ENCODE measurements around the gene BAIAP2. TPM values are rescaled to one million over a fixed set of nuclear protein-coding genes. Genes with fewer than 3 reads are reported as not detected.

The BAIAP2 gene
- total and polyA plus RNA-seq, 5 experiments from 2014 or later = 2.2 to 11.7 (median 6.9) TPM

DNA sequence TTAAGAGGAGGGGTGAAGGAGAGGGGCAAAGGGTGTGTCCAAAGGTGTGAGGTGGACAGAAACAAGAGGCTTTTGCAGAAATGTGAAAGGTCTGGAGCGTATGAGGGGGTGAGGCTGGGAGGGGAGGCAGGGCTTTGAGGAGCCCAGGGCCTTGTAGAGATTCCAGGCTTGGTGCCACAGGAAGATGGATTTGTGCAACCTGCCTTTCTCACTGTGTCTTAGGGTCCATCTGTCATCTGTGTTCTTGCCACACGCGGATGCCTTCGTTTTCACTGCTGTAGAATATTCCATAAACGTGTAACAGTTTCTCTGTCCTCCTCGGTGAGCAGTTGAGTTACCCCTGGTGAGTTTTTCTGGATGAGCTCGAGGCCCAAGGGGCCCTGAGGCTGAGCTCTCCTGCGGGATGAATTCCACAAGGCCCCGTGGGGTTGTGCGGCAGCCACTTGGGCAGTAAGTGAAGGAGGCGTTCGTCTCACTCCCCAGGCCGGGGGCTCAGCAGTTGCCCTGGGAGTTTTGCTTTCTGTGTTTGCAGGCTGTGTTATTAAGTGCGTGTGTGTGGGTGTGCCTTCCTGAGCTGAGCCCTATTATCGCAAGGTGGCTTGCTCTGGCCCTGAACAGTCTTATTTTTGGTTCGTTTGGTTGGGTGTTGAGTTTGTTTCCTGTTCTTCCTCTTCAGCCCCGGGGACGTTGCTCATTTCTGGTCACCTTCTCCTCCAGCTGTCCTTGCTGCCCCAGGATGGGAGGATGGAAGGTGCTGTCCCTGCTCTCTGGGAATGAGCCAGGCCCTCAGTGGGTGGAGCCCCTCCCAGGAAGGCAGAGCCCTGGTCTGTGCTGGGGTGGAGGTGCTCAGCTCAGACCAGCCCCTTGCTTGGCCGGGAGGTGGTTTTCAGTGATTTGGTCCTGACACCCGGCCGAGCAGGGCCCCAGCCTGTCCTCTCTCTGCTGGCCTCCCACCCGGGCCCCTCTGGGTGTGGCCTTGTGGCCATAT is 28.4 kb downstream of the BAIAP2 start:
- POLR2A ChIA-PET = no interaction called here
- Mint-ChIP-seq H3K4me3 (no peak overlapping the region), H3K27ac (peak overlapping the region in 3 of 10 donors; percentile 21 to 71 (median 61)), H3K9me3 (no peaks in the 10 kb centered on the region), H3K27me3 (no peaks in the 10 kb centered on the region), H3K36me3 (peaks cover 0 to 2% (median 0%) of the 10 kb centered on the region in 3 donors), H3K4me1 (peaks cover 0 to 13% (median under 1%) of the 10 kb centered on the region in 4 donors)
- DNase-seq (no peak), ATAC-seq (no peak)

- Mint-ChIP-seq H3K36me3 (no peaks in the 10 kb centered on the region), H3K4me1 (peaks cover 0 to 14% (median 1%) of the 10 kb centered on the region in 4 donors), H3K27me3 (no peaks in the 10 kb centered on the region), H3K27ac (no peak overlapping the region), H3K9me3 (no peaks in the 10 kb centered on the region), H3K4me3 (no peak overlapping the region)
- ATAC-seq = no peak
- POLR2A ChIA-PET = no interaction called here
- DNase-seq = no peak
These were observed 29.9 kb downstream of the BAIAP2 start for GRCh38 chr17:81064678-81065475.

DNA sequence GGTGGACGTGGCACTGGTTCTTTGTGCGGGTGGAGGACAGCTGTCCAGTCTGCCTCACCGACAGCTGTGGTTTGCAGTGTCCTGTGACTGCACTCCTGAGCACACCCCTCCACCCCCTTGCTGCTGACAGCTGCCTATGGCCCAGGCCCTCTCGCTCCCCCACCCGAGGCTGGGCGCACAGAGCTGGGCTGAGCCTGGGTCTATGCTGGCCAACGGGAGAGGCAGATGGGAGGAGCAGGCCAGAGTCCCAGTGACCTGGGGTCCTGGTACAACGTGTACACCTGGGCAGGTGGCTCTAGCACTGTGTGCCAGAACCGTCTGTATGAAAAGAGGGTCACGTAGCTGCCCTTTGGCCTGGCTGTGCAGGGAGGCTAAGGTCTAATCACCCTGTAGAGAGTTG is 30.5 kb downstream of the BAIAP2 start:
- H3K27ac Mint-ChIP-seq = no peak overlapping the region
- H3K4me3 Mint-ChIP-seq = no peak overlapping the region
- H3K36me3 Mint-ChIP-seq = no peaks in the 10 kb centered on the region
- POLR2A ChIA-PET = no interaction called here
- no peaks in the 10 kb centered on the region for H3K9me3 Mint-ChIP-seq
- no peak for DNase-seq
- no peaks in the 10 kb centered on the region for H3K27me3 Mint-ChIP-seq
- ATAC-seq = no peak
- H3K4me1 Mint-ChIP-seq = peaks cover 0 to 20% (median 1%) of the 10 kb centered on the region in 4 donors

DNA sequence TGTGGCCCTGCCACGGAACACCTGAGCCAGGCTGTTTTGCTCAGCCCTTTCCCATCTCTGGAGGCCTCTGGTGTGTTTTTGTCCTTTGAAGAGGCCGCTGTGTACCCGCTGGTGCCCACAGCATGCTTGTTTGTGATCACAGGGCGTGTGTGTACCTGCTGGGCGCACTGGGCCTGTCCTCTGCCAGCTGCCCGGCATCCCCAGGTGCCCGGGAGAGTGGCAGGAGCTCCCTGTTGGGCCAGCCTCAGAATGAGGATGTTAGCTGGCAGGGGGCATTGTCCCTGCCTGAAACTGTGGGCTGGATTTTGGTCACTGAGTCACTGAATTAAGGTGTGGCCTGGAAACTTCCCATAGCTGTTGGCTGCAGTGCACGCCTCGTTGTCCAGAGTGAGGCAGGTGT is 31.1 kb downstream of the BAIAP2 start:
- no peak for DNase-seq
- H3K36me3 Mint-ChIP-seq = no peaks in the 10 kb centered on the region
- H3K4me1 Mint-ChIP-seq = peaks cover 0 to 20% (median 1%) of the 10 kb centered on the region in 4 donors
- POLR2A ChIA-PET = no interaction called here
- ATAC-seq = no peak
- H3K27ac Mint-ChIP-seq = no peak overlapping the region
- H3K4me3 Mint-ChIP-seq = no peak overlapping the region
- H3K27me3 Mint-ChIP-seq = no peaks in the 10 kb centered on the region
- no peaks in the 10 kb centered on the region for H3K9me3 Mint-ChIP-seq

DNA sequence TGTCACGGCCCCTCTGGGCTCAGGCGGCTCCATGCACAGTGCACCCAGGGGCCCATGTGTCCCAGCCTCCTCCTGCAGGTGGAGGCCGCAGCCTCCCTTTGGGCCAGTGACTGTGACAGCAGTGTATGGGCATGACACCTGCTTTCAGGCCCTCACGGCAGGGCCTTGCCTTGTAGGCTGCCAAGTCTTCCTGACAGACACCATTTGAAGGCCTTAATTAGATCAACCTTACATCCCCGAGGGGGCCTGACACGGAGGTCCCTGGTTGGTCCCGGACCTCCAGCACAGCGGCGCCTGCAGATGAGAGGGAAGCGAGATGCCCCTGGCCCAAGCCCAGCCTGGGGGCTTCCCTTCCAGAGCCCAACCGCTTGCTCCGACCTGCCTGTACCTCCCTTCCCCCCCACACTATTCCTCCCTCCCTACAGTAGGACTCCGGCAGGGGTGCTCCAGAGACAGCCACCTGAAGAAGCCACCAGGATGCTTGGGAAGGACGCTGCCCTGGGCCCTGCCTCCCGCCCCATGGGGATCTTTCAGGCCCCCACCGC is 31.9 kb downstream of the BAIAP2 start:
- DNase-seq (no peak), ATAC-seq (no peak)
- no peaks in the 10 kb centered on the region for H3K27me3 Mint-ChIP-seq
- no peak overlapping the region for H3K27ac Mint-ChIP-seq
- no peaks in the 10 kb centered on the region for H3K36me3 Mint-ChIP-seq
- no peak overlapping the region for H3K4me3 Mint-ChIP-seq
- no peaks in the 10 kb centered on the region for H3K9me3 Mint-ChIP-seq
- POLR2A ChIA-PET = no interaction called here
- H3K4me1 Mint-ChIP-seq = peaks cover 0 to 20% (median 1%) of the 10 kb centered on the region in 4 donors

GRCh38 chr17:81067391-81067811 is 32.5 kb downstream of the BAIAP2 start:
- Mint-ChIP-seq H3K27ac (no peak overlapping the region), H3K4me3 (no peak overlapping the region), H3K36me3 (no peaks in the 10 kb centered on the region), H3K27me3 (no peaks in the 10 kb centered on the region), H3K9me3 (no peaks in the 10 kb centered on the region), H3K4me1 (peaks cover 0 to 20% (median 1%) of the 10 kb centered on the region in 4 donors)
- no peak for DNase-seq
- POLR2A ChIA-PET = no interaction called here
- no peak for ATAC-seq

DNA sequence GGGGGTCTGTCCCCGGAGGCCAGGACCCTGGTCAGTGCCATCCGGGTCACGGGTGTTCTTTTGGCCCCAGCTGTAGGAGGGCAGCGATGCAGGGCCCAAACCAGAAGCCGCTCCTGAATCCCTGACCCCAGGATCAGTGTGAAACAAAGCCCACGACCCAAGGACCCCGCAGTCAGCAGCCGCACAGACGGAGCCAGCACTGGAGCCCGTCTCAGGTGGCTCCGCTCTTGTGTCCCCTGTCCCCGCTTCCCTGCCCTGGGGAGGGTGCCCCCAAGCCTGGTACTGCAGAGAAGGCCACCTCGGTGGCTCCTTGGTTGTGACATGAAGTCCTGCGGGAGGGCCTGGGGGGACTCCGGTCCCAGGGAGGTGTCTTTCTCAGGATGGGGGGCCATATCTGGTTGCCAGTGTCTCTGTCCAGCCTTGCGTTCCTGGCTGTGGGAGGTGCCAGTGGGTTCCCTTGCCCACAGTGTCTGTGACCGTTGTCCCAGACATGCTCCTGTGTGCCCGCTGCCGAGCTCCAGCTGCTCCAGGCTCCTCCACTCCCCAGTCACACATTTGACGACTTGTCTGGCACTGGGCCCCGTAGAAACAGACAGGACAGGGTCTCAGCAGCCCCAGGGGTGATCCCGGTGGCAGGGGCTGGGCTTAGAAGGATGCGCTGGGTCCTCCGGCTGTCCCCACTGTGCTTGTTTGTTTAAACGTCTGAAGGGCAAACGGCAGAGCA is 33.6 kb downstream of the BAIAP2 start:
- no peaks in the 10 kb centered on the region for H3K9me3 Mint-ChIP-seq
- no peaks in the 10 kb centered on the region for H3K27me3 Mint-ChIP-seq
- DNase-seq (no peak), ATAC-seq (no peak)
- peaks cover 0 to 13% (median under 1%) of the 10 kb centered on the region in 4 donors for H3K4me1 Mint-ChIP-seq
- no peak overlapping the region for H3K27ac Mint-ChIP-seq
- H3K4me3 Mint-ChIP-seq = no peak overlapping the region
- POLR2A ChIA-PET = no interaction called here
- no peaks in the 10 kb centered on the region for H3K36me3 Mint-ChIP-seq

DNA sequence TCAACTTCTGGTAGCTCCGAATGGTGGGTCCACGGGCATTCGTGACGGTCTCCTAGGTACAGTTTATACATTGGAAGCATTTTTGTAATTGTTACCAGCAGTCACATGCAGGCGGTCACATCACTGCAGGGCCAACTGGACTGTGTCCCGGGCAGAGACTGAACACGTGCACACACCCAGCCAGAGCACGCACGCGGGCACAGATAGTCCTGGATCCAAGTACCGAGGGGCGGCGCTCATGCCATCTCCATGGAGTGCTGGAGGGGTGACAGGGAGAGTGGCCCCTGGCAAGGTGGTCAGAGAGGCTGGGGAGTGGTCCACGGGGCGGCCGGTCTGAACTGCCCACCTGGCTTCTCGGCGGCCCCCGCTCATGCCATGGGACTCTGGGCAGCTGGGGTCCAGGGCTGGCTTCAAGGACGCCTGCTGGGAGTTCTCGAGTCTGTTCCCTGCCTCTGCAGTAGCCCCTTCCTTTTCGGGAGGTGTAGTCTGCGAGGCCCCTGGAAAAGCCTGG is 34.2 kb downstream of the BAIAP2 start:
- Mint-ChIP-seq H3K4me3 (no peak overlapping the region), H3K9me3 (no peaks in the 10 kb centered on the region), H3K36me3 (no peaks in the 10 kb centered on the region), H3K27ac (no peak overlapping the region), H3K27me3 (no peaks in the 10 kb centered on the region), H3K4me1 (peaks cover 0 to 8% (median under 1%) of the 10 kb centered on the region in 4 donors)
- DNase-seq (no peak), ATAC-seq (no peak)
- POLR2A ChIA-PET = no interaction called here

DNA sequence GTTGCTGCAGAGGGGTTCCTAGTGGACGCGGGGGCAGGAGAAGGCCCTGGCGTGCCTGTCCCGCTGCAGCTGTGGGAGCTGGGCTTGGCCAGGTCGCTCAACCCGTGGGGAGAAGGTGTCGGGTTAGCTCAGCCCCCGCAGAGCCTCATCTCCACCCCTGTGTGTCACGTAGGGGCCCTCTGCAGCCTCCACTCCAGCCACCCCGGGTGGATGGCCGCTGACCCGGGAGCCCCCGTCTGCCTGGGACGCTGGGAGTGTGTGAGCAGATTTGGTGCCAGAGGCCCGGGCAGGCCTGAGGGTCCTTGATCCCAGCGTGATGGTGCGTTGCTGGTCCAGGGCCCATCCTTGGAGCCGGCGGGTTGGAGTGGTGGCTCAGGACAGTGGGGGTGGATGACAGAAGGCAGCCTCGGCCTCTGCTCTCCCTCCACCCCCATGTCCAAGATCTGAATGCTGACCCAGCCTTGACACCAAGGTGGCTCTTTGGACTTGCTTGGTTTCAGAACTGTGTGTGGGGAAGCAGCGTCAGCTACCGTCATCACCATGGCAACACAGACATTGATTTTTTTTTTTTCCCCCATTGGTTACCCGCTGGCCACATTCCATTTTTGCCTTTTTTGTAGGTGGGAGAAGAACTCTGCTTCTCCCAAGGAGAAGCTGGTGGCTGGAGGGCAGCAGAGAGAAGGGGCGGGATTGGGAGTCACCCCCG is 35.7 kb downstream of the BAIAP2 start:
- POLR2A ChIA-PET = no interaction called here
- no peak for ATAC-seq
- Mint-ChIP-seq H3K9me3 (no peaks in the 10 kb centered on the region), H3K27me3 (no peaks in the 10 kb centered on the region), H3K4me3 (no peak overlapping the region), H3K27ac (no peak overlapping the region), H3K36me3 (no peaks in the 10 kb centered on the region), H3K4me1 (peaks cover 0 to 7% (median 2%) of the 10 kb centered on the region in 4 donors)
- DNase-seq = no peak

GRCh38 chr17:81071761-81072741 is 37.1 kb downstream of the BAIAP2 start:
- POLR2A ChIA-PET = no interaction called here
- Mint-ChIP-seq H3K27me3 (no peaks in the 10 kb centered on the region), H3K9me3 (no peaks in the 10 kb centered on the region), H3K36me3 (no peaks in the 10 kb centered on the region), H3K4me1 (peaks cover 0 to 7% (median 2%) of the 10 kb centered on the region in 4 donors), H3K4me3 (no peak overlapping the region), H3K27ac (no peak overlapping the region)
- ATAC-seq = no peak
- no peak for DNase-seq

All from naive thymus-derived CD8-positive, alpha-beta T cell (primary cell).